Occipital lobe (tissue), 2 donors: ENCODE data around the gene EPHB1. TPM values are rescaled to one million over a fixed set of nuclear protein-coding genes. Genes with fewer than 3 reads are reported as not detected.

Experiments
- DNase-seq: peaks from one replicate; lab custom pipeline; 2025; lab: John Stamatoyannopoulos, UW
- total RNA-seq: library from RNA; depleted of rRNA; stranded (reverse); fragments of >200 nt; gene quantifications from one replicate; pipeline ENCODE4 v1.2.3, GENCODE V29; 2014

The EPHB1 gene
- 20.1 TPM for total RNA-seq

DNA sequence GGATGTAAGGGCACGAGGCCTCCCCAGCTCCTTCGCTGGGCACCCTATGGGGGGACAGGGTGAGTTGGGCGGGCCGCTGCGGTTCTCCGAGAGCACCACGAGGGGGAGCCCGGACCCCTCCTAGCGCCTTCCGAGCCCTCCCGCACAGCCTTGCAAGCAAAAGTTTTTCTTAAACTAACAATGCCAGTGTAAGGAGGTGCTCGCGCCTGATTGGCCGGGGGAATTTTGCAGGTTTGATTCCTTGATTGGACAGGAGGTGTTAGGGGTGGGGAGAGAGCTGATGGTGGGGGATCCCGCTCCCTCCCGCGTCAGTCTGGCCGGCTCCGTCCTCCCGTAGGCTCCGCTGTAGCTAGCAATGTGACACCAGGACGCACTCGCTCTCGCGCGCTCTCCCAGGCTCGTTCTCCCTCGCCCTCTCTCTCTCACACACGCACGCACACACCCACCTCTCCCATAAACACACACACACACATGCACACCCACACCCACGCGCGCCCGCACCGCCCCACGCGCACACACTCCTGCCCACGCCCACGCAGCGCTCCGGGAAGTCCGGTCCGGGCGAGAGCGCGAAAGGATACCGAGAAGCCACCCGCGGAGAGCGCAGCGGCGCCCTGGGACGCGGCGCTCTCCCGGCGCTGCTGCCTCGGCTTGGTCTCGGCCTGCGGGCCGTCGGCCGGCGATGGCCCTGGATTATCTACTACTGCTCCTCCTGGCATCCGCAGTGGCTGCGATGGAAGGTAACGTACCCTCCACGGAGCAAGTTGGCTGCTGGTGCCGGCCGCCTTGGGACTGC lies at the start of gene EPHB1:
TSS of gene EPHB1 (plus strand) at position 311 of the 796 bp plus-strand sequence.
- DNase-seq: peak; percentile 85

DNA sequence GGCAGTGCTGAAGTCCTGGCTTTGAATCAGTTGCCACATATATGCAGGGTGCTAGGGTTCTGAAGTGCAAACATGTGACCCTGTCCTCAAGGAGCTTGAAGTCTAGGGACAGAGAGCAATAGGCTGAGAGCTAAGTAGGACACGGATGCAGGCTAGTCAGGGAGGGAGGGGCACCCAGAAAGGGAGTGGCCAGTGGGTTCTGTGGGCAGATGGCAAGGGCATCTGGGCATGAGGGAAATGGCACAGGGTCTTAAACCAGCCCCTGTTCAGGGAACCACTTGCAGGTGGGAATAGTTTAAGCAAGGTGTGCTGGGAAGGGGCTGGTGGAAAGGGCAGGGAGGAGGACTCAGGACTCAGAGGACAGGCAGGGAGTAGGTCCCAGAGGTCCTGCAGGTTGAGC lies 46.4 kb upstream of the EPHB1 start:
- no peak for DNase-seq

DNA sequence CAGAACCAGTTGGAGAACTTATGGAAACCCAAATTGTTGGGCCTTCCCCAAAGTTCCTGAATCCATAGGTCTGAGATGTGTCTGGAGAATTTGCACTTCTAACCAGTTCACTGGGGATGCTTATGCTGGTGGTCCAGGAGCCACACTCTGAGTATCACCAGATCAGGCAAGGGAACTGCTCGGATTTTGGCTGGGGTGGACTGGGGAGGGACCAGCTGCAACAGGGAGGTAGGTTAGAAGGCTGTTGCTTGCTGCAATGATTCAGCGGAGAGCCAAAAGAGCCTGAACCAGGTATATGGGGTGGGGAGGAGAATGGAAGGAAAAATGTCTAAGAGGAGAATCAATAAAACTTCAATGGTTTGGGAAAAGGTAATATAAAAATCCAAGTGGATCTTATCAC lies 45.9 kb upstream of the EPHB1 start:
- DNase-seq: no peak

DNA sequence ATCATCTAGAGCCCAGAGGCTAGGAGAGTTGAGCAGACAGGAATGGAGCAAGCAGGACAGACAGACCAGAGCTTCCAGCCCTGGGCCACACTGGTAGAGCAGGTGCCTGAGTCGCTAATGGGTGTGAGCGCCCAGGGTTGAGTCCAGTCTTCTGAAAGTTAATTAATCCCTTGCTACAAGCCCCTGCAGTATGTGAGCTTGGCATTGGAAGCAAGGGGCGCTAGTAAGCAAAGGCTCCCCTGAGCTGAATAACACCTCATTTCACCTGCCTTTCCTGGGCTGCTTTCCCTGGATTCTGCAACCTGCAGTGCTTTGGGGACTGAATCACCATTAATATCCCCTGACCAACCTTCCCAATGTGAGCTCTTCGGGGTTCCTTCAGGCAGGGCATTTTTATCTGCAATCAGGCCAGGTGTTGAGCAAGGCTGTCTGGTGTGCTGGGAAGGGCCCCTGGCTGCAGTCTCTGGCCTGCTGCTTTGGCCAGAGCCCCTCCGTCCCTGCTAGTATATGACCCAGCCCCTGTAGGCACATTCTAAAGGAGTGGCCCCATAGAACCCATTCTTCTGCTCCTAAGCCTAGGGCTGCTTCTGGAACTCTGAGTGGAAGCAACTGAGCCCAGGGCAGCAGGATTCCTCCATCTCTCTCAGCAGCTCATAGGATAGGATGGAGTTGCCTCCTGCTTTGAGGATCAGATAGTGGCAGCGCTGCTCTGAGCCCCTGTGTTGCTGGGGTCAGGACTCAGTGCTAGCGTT lies 45.1 kb upstream of the EPHB1 start:
- DNase-seq: no peak

DNA sequence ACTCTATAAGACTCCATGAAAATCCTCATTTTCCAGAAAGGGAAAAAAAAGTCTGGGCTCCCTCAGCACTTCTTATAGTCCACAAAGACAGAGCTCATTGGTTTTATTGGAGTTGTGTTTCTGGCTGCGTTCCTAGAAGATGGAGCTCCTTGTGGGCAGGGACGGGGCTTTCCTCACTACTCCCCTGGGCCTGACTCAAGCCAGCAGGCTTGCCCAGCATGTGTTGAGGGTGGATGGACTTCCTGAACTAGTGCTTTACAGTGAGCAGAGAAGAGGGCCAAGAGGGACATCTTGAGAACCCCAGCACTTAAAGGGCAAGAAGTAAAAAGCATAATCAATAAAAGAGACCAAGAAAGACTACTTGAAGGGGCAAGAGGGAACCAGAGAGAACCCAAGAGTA lies 43.2 kb upstream of the EPHB1 start:
- no peak for DNase-seq

DNA sequence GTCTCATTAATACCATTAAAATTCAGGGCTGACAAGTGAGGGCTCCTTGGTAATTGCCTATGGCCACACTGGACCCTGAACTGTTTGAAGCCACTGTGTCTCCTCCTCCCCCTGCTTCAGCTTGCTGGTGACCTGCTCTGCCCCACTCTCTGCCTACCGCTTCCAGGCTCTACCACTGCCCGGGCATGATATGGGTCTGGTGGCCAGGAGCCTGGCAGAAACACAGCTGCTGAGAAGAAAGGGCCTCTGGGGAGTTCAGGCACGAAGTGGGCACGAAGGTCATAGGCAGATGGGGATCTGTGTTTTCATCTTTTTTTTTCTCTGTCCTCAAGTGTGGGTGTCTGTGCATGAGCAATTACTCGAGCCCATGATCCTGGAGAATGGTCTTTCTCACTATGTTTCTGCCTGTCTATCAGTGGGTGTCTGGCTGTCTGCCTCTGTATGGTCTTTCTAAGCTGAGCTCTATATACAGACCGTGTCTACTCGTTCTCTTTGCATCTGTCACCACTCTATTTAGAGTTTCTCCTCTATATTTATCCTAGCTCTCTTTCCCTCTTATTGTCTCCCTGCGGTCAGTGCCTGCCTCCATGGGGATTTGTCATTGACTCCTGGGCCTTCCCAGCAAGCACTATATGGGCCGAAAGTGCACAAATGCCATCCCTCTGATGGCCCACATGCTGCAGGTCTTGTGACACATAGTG lies 42.1 kb upstream of the EPHB1 start:
- DNase-seq: no peak

DNA sequence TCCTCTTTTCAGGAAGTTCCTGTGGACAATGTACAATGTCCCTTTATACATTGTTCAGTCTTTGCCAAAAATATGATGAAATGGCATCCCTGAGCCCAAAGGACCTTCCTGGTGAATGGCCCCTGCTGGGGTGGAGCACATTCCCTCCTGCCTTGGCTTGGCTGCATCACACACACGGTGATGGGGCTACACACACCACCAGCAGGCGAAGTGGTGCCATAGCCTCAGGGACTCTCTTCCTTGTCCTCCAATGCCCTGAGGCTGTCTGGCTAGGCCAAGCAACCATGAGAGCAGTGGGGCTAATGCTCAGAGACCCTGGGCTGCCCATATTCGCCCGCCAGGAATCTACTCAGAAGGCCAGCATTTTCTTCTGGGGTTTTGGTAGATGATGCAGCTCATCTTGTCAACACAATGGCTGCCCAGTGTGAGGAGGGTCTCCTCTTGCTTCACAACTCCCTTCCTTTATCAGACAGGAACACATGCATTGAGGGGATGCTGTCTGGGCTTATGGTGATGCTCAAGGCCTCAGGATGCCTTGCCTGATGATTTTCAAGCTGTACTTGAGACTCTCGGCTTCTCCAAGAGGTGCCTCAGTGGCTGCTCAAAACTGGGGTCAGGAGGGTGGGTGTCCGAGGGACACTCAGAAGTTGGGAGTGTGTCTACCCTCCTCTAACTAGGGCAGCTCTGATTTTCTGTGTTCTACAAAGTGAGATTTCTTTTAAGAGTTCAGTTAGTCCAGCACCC lies 40.9 kb upstream of the EPHB1 start:
- no peak for DNase-seq

DNA sequence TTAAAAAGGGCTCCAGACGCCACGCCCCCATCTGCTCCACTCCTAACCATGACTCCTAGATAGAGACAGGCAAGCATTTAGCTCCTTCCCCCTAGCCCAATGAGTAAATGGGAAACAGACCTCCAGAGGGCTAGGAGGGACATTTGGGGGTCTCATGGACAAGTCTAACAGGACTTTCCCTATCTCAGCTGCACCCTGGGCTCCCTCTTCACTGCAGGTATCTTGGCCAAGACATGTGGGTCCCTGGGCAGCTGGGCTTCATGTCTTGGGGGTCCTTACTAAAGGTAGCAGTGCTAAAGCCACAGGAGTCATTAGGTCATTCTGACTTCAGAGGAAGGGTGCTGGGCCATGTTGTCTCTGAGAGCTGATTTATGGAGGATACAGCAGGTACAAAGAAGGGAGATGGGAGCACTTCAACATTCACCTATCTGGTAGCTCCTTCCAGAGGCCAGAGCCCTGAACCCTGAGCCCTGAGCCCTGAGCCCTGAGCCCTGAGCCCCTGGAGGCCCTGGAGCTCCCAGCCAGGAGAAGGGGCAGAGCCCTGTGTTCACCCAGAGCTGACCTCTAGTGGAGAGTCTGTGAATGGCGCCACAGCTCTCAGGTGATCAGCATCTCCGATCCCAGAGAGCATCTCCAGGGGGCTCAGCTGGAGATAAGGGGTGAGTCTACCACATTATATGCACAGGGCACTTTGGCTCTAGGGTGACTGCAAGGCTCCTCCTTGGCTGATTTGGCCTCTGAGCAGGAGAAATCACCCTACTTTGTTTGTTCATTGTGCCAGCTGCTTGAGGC lies 40.1 kb upstream of the EPHB1 start:
- no peak for DNase-seq

DNA sequence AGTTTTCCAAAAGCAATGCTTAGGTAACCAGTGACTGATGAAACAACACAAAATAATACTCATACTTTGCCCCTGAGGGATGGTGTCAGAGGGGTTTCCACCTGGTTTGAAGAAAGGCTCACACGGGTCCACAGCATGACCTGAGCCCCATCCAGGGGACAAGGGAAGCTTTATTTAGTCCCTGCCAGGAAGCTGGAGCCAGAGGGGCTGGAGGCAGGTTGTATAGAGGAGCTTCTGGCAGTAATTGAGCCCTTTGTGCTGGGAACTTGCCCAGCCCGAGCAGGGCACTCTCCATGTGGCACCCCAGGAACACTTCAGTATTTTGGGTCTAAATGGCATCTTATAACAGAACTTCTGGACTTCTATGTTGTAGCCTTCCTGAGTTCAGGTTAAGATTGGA lies 39.2 kb upstream of the EPHB1 start:
- no peak for DNase-seq

DNA sequence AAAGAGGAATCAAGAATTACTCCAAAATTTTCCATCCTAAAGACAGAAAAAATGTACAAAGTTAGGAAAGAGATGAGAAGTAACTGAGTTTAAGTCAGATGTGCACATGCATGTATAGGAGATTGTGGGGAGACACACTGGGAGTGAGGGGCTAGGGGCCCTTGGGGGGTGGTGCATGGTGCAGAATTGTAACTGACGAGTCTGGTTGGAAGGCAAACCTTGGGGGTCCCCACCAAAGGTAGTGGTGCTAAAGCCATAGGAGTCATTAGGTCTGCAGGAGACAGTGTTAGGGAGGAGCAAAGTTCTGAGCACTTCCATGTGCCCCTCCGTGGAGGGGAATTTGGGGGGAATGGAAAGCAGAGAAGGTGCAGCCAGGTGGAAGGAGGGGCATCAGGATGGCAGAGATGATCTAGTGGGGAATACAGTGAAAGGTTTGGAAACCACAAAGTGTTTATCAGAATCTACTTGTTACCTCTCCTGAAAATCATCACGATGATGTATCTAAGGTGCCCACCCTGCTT lies 37.5 kb upstream of the EPHB1 start:
- no peak for DNase-seq

DNA sequence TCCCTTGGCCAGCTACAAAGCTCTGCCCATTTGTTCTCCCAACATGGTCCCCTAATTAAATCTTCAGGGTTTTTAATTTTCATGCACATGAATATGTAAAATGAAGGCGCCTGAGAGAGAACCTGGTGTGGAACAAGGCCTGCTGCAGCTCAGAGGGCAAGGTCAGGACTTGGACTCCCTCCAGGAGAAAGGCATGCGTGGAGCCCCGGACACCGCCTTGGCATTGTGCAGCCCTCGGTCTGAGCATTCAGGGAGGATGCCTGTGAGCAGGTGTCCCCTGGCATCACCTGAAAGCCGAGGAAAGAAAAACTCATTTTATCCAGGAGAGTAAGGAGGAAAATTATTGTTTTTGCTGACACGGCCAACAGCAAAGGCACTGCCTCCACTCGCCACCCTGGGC lies 33.8 kb upstream of the EPHB1 start:
- DNase-seq: no peak

DNA sequence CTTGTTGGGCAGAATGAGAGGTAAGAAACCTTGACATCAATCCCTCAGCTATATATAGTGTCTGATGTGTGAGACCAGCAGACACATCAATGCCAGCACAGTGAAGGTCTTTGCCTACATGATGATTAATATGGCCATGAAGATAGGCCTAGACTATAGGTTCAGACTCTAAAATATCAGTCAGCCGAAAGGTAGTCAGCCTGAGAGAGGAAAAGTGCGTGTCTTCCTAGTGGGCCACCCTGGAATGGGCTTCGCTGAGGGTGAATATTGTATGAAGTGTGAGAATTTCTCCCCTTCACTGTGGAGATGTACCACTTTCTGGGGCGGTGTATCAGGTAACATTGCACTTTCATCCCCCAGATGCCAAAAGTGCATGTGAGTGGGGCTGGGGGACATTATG lies 33.0 kb upstream of the EPHB1 start:
- DNase-seq: no peak

DNA sequence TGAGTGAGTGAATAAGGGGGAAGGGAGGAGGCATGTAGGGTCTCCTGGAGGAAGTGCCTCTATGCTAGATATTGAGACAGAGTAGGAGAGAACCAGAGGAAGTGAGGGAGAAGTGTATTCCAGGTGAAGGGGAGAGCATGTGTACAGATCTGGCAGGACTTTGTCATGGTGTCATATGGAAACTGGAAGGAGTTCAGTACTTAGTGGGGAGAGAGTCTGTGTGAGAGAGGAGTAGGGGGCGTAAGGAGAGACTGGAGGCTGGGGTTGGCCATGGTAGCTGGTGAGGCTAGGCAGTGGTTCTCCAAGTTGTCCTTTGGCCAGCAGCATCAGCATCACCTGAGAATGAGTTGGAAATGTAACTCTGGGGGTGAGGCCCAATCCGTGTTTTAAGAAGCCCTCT lies 29.6 kb upstream of the EPHB1 start:
- no peak for DNase-seq

DNA sequence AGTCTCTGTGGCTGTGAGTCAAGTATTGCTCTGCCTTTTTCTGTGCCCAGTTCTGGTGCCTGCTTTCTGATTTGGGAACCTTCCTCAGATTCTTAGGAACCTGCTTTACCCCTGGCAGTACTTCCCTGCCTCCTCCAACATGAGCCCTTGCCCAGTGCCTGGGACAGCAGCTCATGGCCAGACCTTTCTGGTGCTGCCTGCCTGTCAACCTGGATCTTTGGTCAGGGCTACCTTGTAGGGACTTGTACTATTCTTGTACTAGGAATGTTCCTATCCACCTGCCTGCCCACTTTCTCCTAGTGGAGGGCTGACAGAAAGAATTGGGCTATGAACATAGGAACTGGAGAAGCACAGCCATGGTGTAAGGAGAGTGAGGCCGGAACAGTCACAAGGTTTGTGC lies 28.8 kb upstream of the EPHB1 start:
- no peak for DNase-seq

DNA sequence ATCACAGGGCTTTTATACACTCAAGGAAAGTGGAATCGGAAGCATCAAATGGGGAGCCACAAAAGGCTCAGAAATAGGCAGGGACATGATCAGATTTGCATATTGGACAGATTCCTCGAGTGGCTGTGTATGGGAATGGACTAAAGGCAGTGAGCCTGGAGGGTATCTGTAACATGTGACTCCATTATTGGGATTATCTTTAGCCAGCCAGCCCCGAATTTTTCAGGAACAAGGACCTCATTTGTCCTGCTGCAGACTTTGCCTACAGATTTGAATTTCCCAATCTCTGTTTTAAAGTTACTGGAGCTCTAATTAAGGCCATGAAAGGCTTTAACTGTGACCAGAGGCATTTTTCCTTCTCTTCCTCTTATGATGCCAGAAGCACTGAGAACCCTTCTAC lies 26.9 kb upstream of the EPHB1 start:
- DNase-seq: no peak

DNA sequence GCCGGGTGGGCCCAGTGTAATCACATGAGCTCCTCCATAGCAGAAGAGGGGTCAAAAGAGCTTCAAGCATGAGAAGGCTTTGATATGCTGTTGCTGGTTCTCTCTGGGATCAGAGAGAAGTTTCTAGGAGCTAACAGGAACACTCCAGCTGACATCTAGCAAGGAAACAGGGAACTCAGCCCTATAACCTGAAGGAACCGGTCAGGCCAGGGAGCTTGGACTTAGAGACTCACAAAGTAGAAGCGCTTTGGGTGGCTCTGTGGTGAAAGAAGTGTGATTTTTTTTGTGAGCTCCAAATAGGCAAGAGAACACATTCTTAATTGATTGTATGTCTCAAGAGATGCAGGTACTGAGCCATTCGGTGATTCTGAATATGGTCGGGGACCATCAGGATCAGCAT lies 26.2 kb upstream of the EPHB1 start:
- no peak for DNase-seq

DNA sequence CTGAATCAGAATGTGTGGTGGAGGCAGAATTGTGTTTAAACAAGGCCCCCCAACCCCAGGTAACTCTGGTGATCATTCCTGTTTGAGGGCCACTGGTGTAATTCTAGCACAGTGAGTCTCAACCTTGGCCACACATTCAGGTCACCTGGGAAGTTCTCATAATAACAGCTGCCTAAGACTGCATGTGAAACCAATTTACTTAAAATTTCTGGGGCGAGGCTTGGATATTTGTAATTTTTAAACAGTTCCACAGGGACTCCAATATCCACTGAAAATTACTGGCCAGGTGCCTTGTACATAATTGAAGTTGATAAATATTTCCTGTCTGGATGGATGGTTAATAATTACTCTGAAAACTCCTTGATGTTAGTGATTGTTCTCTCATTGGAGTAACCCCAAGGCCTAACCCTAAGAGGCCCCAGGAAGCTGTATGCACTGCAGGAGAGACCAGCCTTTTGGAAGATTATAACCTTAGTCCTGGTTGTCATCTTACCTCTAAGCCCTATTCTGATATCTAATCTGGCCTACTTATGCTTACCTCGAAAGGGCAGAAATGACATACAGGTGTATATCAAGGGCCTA lies 25.7 kb upstream of the EPHB1 start:
- no peak for DNase-seq

DNA sequence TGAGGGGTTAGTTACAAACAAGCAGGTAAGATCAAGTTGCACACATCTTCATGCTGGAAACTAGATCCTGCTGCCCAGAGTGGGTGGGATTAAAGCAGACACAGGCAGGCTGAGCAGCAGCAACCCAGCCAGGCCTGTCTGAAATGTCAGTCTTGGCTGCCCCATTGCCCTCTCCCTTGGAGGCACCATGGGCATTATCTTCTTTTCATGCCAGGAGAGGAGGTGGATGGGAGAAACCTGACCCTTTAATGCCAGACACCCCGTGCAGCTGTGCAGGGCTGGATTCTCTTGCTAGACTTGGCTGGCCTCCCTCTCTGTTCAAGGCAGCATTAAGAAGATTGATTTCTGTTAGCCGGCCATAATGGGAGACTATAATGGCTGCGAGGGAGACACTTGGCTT lies 23.0 kb upstream of the EPHB1 start:
- DNase-seq: no peak

DNA sequence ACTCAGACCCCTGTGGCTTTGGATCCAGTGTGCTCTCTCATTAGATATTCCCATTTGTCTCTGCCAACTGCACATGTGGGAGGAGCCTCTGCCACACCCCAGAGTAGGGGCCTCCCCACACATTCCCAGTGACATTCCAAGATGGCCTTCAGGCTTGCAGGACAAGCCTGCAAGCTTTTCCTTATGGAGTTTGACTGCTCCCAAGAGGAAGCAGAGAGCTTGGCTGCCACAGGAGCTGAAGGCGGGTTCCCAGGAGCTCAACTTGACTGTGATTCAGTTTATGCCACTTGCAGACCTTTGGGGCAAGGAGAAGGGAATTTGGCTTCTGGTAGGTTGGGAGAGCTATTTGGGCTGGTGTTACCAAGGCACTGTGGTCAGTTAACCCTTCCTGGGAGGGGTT lies 22.5 kb upstream of the EPHB1 start:
- DNase-seq: no peak

DNA sequence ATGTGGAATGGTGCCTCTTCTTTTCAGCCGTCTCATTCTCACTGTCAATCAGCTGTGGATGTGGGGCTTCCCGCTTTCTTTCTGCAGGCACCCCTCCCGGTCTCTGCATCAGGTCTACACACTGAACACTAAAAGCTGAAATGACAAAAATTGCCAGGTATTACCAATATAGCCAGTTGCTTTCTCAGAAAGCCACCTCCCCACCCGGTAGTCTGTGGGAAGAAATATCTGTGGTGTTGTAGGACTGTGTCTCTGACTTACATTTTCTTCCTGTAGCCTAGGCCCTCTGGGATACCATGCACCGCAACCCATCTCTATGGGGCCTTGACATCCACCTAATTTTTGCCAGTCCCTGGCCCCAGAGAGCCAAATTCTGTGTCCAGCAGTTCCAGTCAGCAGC lies 19.2 kb upstream of the EPHB1 start:
- DNase-seq: no peak
